ENCODE measurements around the gene RACGAP1. TPM values are rescaled to one million over a fixed set of nuclear protein-coding genes. Genes with fewer than 3 reads are reported as not detected.
A peak's percentile ranks its signal among the peaks of the same experiment; 100 is the strongest.

The RACGAP1 gene
- total and polyA plus RNA-seq, 2 experiments from 2014 or later = 35.4 to 55.4 TPM

DNA sequence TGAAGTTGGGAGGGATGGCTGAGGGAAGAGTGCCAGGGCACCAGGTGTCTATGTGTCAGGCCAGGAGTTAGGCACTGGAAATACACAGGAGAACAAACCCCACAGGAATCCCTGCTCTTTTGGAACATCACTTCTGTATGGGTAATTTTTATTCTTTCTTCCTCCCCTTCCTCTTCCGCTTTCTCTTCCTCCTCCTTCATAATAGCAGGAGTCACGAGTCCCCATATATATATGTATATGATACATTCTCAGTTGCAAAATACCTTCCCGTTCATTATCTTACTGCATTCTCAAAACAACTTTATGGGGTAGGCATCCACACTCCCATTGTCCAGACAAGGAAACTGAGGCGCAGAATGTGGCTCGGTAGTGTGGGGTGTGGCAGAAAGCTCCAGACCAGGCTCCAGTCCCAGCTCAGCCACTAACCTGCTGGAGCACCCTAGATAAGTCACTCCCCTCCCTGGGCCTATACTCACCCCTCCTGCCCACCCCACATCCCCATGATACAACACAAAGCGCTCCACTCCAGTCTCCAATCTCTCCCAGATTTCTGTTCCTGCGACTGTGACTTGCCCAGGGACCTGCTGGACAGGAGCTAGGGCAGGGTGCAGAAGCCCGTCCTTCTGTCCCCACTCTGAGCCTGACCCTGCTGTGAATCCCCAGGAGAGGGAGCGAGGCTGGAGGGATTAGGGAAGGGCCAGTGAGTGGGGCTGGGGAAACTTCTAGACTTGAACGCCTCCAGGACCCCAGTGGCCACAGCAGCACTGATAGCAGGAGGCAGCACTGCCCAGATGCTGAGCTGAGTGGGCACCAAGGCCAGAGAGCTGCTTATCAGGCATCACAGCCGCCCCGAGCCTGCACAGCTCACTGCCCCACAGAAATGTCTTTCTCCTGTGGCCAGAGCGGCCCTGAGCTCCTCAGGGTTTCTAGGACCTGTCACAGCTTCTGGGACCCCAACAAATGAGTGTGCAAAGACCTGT lies 76.1 kb downstream of the RACGAP1 start:
- H3K9me2 ChIP-seq (ENCODE audit: insufficient read depth) = no peaks in the 10 kb centered on the region
- 72 to 75% methylated on average over 13 of the region's 13 CpGs for WGBS, 2 experiments (ENCODE audit: low coverage in 1 of 2, low lambda C conversion rate in 2 of 2, missing lambda C conversion rate in 2 of 2)

GRCh38 chr12:49947593-49948226 lies 77.6 kb downstream of the RACGAP1 start:
- no peak overlapping the region for H3K4me2 ChIP-seq (ENCODE audit: unreplicated experiment)
- no peaks in the 10 kb centered on the region for H3K79me2 ChIP-seq (ENCODE audit: insufficient read depth)
- no peak overlapping the region for H3K9ac ChIP-seq
- H3K9me2 ChIP-seq (ENCODE audit: insufficient read depth) = no peaks in the 10 kb centered on the region
- DNase-seq = no peak
- no peaks in the 10 kb centered on the region for H3K27me3 ChIP-seq (replicated peaks; ENCODE audit: insufficient read depth)
- H3F3A ChIP-seq (ENCODE audit: insufficient read depth) = no peaks in the 10 kb centered on the region
- 73 to 81% methylated on average over 7 of the region's 7 CpGs for WGBS, 2 experiments (ENCODE audit: low coverage in 1 of 2, low lambda C conversion rate in 2 of 2, missing lambda C conversion rate in 2 of 2)
- TF ChIP-seq EZH2phosphoT487 (IDR thresholded peaks at IDR 0.05; ENCODE audit: insufficient read depth, low read depth) = no peak
- TF ChIP-seq EZH2 (IDR thresholded peaks at IDR 0.05; ENCODE audit: insufficient read depth, poor library complexity, severe bottlenecking) = no peak
- H3K4me3 ChIP-seq = no peak overlapping the region
- H4K20me1 ChIP-seq (ENCODE audit: insufficient read depth) = no peaks in the 10 kb centered on the region
- no peak overlapping the region for H3K27ac ChIP-seq
- in situ Hi-C loops (cut with MboI) = no loop called here
- H3K9me3 ChIP-seq (ENCODE audit: low read depth) = no peaks in the 10 kb centered on the region
- no peaks in the 10 kb centered on the region for H3K4me1 ChIP-seq (ENCODE audit: insufficient read depth)
- H3K36me3 ChIP-seq (ENCODE audit: low read depth) = no peaks in the 10 kb centered on the region
- no peak overlapping the region for H2AFZ ChIP-seq

More for the DNA sequence above, 76.1 kb downstream of the RACGAP1 start:
- Histone ChIP-seq H3K27ac (no peak overlapping the region), H3K79me2 (ENCODE audit: insufficient read depth) (no peaks in the 10 kb centered on the region), H3K4me1 (ENCODE audit: insufficient read depth) (no peaks in the 10 kb centered on the region), H3K4me2 (ENCODE audit: unreplicated experiment) (no peak overlapping the region), H4K20me1 (ENCODE audit: insufficient read depth) (no peaks in the 10 kb centered on the region), H3K27me3 (replicated peaks; ENCODE audit: insufficient read depth) (0 out of 2 replicates have a peak, but pooled peaks cover 1% of the 10 kb centered on the region), H3K36me3 (ENCODE audit: low read depth) (no peaks in the 10 kb centered on the region), H3F3A (ENCODE audit: insufficient read depth) (no peaks in the 10 kb centered on the region), H2AFZ (no peak overlapping the region), H3K4me3 (no peak overlapping the region), H3K9ac (no peak overlapping the region), H3K9me3 (ENCODE audit: low read depth) (no peaks in the 10 kb centered on the region)
- in situ Hi-C loops (cut with MboI) = no loop called here
- TF ChIP-seq EZH2phosphoT487 (IDR thresholded peaks at IDR 0.05; ENCODE audit: insufficient read depth, low read depth) (no peak), EZH2 (IDR thresholded peaks at IDR 0.05; ENCODE audit: insufficient read depth, poor library complexity, severe bottlenecking) (no peak)
- DNase-seq = no peak

DNA sequence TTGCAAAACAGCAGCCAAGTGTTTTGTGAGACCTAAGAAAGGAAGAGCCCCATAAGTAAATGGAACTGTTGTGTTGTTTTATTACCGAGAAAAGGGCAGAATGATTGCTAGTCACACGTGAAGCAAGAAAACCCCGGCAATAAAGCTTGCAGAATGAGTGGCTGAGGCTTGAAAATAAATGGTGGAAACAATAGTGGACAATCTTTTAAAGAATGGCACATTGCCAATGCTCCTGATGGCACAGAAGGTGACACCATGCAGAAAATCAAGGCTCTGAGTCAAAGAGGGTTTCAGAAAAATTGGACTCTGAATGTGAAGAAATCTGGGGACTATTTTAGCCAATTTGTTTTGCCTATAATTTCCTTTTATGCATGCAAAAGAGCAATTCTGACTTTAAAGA lies 78.8 kb downstream of the RACGAP1 start:
- H4K20me1 ChIP-seq (ENCODE audit: insufficient read depth) = no peaks in the 10 kb centered on the region
- no peaks in the 10 kb centered on the region for H3K9me3 ChIP-seq (ENCODE audit: low read depth)
- no peaks in the 10 kb centered on the region for H3F3A ChIP-seq (ENCODE audit: insufficient read depth)
- no peak overlapping the region for H3K4me2 ChIP-seq (ENCODE audit: unreplicated experiment)
- H3K4me3 ChIP-seq = no peak overlapping the region
- peak overlapping the region; percentile 88; the same call in 1 of the 2 replicates for H2AFZ ChIP-seq
- no peak overlapping the region for H3K27ac ChIP-seq
- in situ Hi-C loops (cut with MboI) = no loop called here
- no peaks in the 10 kb centered on the region for H3K9me2 ChIP-seq (ENCODE audit: insufficient read depth)
- H3K9ac ChIP-seq = no peak overlapping the region
- WGBS, 2 experiments (ENCODE audit: low coverage in 1 of 2, low lambda C conversion rate in 2 of 2, missing lambda C conversion rate in 2 of 2) = 74% methylated on average over 3 of the region's 3 CpGs
- H3K4me1 ChIP-seq (ENCODE audit: insufficient read depth) = no peaks in the 10 kb centered on the region
- DNase-seq = no peak
- TF ChIP-seq EZH2 (IDR thresholded peaks at IDR 0.05; ENCODE audit: insufficient read depth, poor library complexity, severe bottlenecking) = no peak
- no peak for TF ChIP-seq EZH2phosphoT487 (IDR thresholded peaks at IDR 0.05; ENCODE audit: insufficient read depth, low read depth)
- no peaks in the 10 kb centered on the region for H3K27me3 ChIP-seq (replicated peaks; ENCODE audit: insufficient read depth)
- no peaks in the 10 kb centered on the region for H3K79me2 ChIP-seq (ENCODE audit: insufficient read depth)
- H3K36me3 ChIP-seq (ENCODE audit: low read depth) = no peaks in the 10 kb centered on the region

- WGBS, 2 experiments (ENCODE audit: low coverage in 1 of 2, low lambda C conversion rate in 2 of 2, missing lambda C conversion rate in 2 of 2) = 86 to 88% methylated on average over 9 of the region's 9 CpGs
- H3K27ac ChIP-seq = no peak overlapping the region
- no peak for TF ChIP-seq EZH2 (IDR thresholded peaks at IDR 0.05; ENCODE audit: insufficient read depth, poor library complexity, severe bottlenecking)
- TF ChIP-seq EZH2phosphoT487 (IDR thresholded peaks at IDR 0.05; ENCODE audit: insufficient read depth, low read depth) = no peak
- no peaks in the 10 kb centered on the region for H4K20me1 ChIP-seq (ENCODE audit: insufficient read depth)
- no peaks in the 10 kb centered on the region for H3K4me1 ChIP-seq (ENCODE audit: insufficient read depth)
- H3K4me3 ChIP-seq = no peak overlapping the region
- H3K9me2 ChIP-seq (ENCODE audit: insufficient read depth) = no peaks in the 10 kb centered on the region
- H3K9ac ChIP-seq = no peak overlapping the region
- H3K4me2 ChIP-seq (ENCODE audit: unreplicated experiment) = no peak overlapping the region
- no peaks in the 10 kb centered on the region for H3K27me3 ChIP-seq (replicated peaks; ENCODE audit: insufficient read depth)
- no peaks in the 10 kb centered on the region for H3K9me3 ChIP-seq (ENCODE audit: low read depth)
- no peak for DNase-seq
- no peaks in the 10 kb centered on the region for H3K79me2 ChIP-seq (ENCODE audit: insufficient read depth)
- in situ Hi-C loops (cut with MboI) = no loop called here
- H3F3A ChIP-seq (ENCODE audit: insufficient read depth) = no peaks in the 10 kb centered on the region
- no peaks in the 10 kb centered on the region for H3K36me3 ChIP-seq (ENCODE audit: low read depth)
- H2AFZ ChIP-seq = peak overlapping the region; percentile 88
Measured at GRCh38 chr12:49946086-49946485, 79.2 kb downstream of the RACGAP1 start.

Measured in GM23248 (cell line).